ENCODE measurements around the gene AFDN. TPM values are rescaled to one million over a fixed set of nuclear protein-coding genes. Genes with fewer than 3 reads are reported as not detected.

Gene AFDN
- total RNA-seq, 1 experiment from 2014 or later, result 107 TPM

DNA sequence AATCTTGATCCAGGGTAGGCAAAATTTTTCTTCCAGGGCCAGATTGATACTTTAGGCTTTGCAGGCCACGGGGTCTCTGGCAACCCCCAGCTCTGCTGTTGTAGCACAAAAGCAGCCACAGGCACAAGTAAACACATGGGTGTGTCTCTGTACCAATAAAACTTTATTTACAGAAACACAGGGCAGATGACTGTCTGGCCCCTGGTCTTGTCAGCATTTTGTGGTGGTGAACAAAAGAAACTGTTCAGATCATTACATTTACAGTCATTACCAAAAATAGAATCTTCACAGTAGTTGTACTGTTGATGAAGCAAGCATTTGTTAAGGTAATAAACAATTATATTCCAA, 125.8 kb downstream of the AFDN start:
- TF ChIP-seq EZH2 (IDR thresholded peaks at IDR 0.05; ENCODE audit: borderline replicate concordance, low read depth, low read length, poor library complexity, severe bottlenecking) (no peak), CTCF (conservative IDR thresholded peaks at IDR 0.05; ENCODE audit: low read depth, low read length) (no peak)
- no TSS peak for BruUV-seq (replicated peaks)
- Histone ChIP-seq H3K4me3 (ENCODE audit: low read depth, low read length, poor library complexity, severe bottlenecking) (no peak overlapping the region), H3K36me3 (ENCODE audit: insufficient read depth, low read length, poor library complexity, severe bottlenecking) (peaks cover 30% of the 10 kb centered on the region), H3K4me1 (ENCODE audit: insufficient read depth, low read length, poor library complexity, severe bottlenecking) (no peaks in the 10 kb centered on the region), H3K27ac (ENCODE audit: low read depth, low read length, poor library complexity, severe bottlenecking) (no peak overlapping the region), H3K9me3 (ENCODE audit: low read depth, low read length, poor library complexity, severe bottlenecking) (no peaks in the 10 kb centered on the region), H3K27me3 (replicated peaks; ENCODE audit: insufficient read depth, low read depth, low read length, poor library complexity) (no peaks in the 10 kb centered on the region)
- ChIA-PET POLR2A (ENCODE audit: low non-redundant PET) (interaction anchor here (1.1 kb wide), 1 partner anchor 147 kb away, joined by 3 read pairs; no protein-coding TSS in a partner anchor), CTCF (no interaction called here)
- intact Hi-C loops (cut with micrococcal nuclease; ENCODE audit: unreplicated experiment), result no loop called here
- DNase-seq (ENCODE audit: low spot score), result no peak

DNA sequence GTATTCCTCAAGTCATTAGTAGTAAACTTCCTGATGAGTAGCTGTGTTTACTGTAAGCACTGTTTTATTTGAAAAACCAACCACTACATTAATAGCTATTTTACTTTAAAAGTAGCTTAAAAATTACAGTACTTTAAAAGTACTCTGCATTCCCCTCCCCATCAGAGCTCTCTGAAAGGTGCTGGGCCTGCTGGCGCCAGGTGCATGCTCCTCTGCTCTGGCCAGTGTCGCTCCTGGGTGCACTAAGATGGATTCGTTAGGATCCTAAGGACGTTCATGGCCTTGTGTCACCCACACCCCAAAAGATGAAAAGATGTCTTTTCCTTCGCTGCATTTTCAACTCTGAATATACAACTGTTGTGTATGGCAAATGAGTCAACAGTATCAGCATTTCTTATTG, 126.8 kb downstream of the AFDN start:
- no peaks in the 10 kb centered on the region for H3K27me3 ChIP-seq (replicated peaks; ENCODE audit: insufficient read depth, low read depth, low read length, poor library complexity)
- H3K9me3 ChIP-seq (ENCODE audit: low read depth, low read length, poor library complexity, severe bottlenecking), result no peaks in the 10 kb centered on the region
- no TSS peak for BruUV-seq (replicated peaks)
- intact Hi-C loops (cut with micrococcal nuclease; ENCODE audit: unreplicated experiment), result no loop called here
- no peak overlapping the region for H3K4me3 ChIP-seq (ENCODE audit: low read depth, low read length, poor library complexity, severe bottlenecking)
- ChIA-PET POLR2A (ENCODE audit: low non-redundant PET) (interaction anchor here (1.1 kb wide), 1 partner anchor 146 kb away, joined by 3 read pairs; no protein-coding TSS in a partner anchor), CTCF (no interaction called here)
- H3K4me1 ChIP-seq (ENCODE audit: insufficient read depth, low read length, poor library complexity, severe bottlenecking), result no peaks in the 10 kb centered on the region
- DNase-seq (ENCODE audit: low spot score), result no peak
- peaks cover 20% of the 10 kb centered on the region for H3K36me3 ChIP-seq (ENCODE audit: insufficient read depth, low read length, poor library complexity, severe bottlenecking)
- TF ChIP-seq CTCF (conservative IDR thresholded peaks at IDR 0.05; ENCODE audit: low read depth, low read length) (no peak), EZH2 (IDR thresholded peaks at IDR 0.05; ENCODE audit: borderline replicate concordance, low read depth, low read length, poor library complexity, severe bottlenecking) (no peak)
- H3K27ac ChIP-seq (ENCODE audit: low read depth, low read length, poor library complexity, severe bottlenecking), result no peak overlapping the region

DNA sequence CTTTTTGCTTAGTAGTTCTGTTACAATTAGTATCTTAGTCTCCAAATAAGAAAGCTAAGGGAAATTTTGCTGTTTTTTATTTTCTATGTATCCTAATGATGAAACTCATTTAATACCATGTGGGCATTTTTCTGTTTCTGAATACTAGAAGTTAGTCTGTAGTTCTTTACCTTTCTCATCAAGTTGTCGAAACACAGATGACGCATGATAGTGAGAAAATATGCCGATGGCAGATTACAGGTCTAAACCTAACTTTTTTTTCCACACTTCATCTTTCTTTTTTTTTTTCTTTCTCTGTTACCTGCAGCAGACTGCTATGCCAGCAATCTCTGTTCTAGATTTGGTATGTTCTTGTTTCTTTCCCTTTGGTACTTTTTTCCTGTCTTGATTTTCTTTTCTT, 127.4 kb downstream of the AFDN start:
- H3K27ac ChIP-seq (ENCODE audit: low read depth, low read length, poor library complexity, severe bottlenecking), result no peak overlapping the region

More for the DNA sequence above, 127.4 kb downstream of the AFDN start:
- H3K4me3 ChIP-seq (ENCODE audit: low read depth, low read length, poor library complexity, severe bottlenecking), result no peak overlapping the region
- intact Hi-C loops (cut with micrococcal nuclease; ENCODE audit: unreplicated experiment), result no loop called here
- ChIA-PET CTCF (no interaction called here), POLR2A (ENCODE audit: low non-redundant PET) (no interaction called here)
- TF ChIP-seq CTCF (conservative IDR thresholded peaks at IDR 0.05; ENCODE audit: low read depth, low read length) (no peak), EZH2 (IDR thresholded peaks at IDR 0.05; ENCODE audit: borderline replicate concordance, low read depth, low read length, poor library complexity, severe bottlenecking) (no peak)
- BruUV-seq (replicated peaks), result no TSS peak
- no peaks in the 10 kb centered on the region for H3K27me3 ChIP-seq (replicated peaks; ENCODE audit: insufficient read depth, low read depth, low read length, poor library complexity)
- no peak for DNase-seq (ENCODE audit: low spot score)
- no peaks in the 10 kb centered on the region for H3K4me1 ChIP-seq (ENCODE audit: insufficient read depth, low read length, poor library complexity, severe bottlenecking)
- no peaks in the 10 kb centered on the region for H3K9me3 ChIP-seq (ENCODE audit: low read depth, low read length, poor library complexity, severe bottlenecking)
- H3K36me3 ChIP-seq (ENCODE audit: insufficient read depth, low read length, poor library complexity, severe bottlenecking), result peaks cover 16% of the 10 kb centered on the region
